IPS DF 19.7 (cell line): ENCODE data around the gene ZP2.

Source experiments
- DNase-seq: peaks from one replicate; pipeline ENCODE4 v3.0.0-alpha.2; 2013; ENCODE audit warnings: low read depth, low spot score

ZP2 gene

DNA sequence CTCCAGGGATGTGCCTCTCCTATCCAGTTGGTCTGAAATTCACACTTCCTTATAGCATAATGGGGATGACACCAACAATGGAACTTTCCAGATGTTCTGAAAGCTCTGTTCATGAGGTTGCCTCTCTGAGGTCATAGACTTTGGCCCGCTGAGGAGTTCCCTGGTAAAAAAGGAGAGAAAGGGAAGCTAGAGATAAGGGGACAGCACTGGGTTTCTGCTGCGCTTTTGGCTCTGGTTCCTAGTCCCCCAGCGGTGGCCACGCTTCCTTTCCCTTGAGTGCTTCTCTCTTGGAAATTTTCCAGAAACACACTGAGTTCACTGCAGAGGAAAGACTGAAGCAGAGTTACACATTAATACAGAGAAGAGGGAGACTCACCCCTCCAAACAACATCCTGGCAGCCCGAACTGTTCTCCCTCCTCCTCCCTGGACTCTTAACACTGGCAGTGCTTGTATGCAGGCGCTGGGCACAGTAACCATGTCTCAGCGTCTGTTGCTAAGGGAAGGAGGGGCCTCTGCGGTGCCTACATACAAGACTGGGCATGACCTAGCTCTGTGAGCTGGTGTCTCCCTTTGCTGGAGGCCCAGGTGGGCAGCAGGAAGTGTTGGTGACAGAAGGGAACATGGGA lies 60.9 kb downstream of the ZP2 start, which contains the start of gene DNAH3:
Gene DNAH3, minus strand, starts transcription at position 472 of the 627 bp plus-strand sequence. CDS start 527 bp downstream, outside the sequence.
- DNase-seq = no peak
